Endothelial cell (in vitro differentiated cells): ENCODE data around the gene CCDC90B. TPM values are rescaled to one million over a fixed set of nuclear protein-coding genes. Genes with fewer than 3 reads are reported as not detected.
"Not testable (repeated sequence)": the region's sequence is repeated elsewhere in the genome, so short reads cannot be mapped to it uniquely, and the experiment has no call there.

Source experiments
- DNase-seq: peaks from one replicate; pipeline ENCODE4 v3.0.0; 2021; ENCODE audit warnings: low spot score
- H3K27ac Mint-ChIP-seq: one replicate; pipeline ENCODE4 v1.8.0; 2021; ENCODE audit warnings: mixed read lengths, inconsistent platforms; ENCODE audit not compliant: unreplicated experiment
- H3K27me3 Mint-ChIP-seq: one replicate; pipeline ENCODE4 v1.8.0; 2021; ENCODE audit warnings: mild to moderate bottlenecking, moderate library complexity, mixed read lengths, inconsistent platforms; ENCODE audit not compliant: unreplicated experiment
- H3K36me3 Mint-ChIP-seq: one replicate; pipeline ENCODE4 v1.8.0; 2021; ENCODE audit warnings: mild to moderate bottlenecking, low read depth, mixed read lengths, inconsistent platforms; ENCODE audit not compliant: unreplicated experiment
- H3K4me1 Mint-ChIP-seq: one replicate; pipeline ENCODE4 v1.8.0; 2021; ENCODE audit warnings: mild to moderate bottlenecking, mixed read lengths, inconsistent platforms; ENCODE audit not compliant: unreplicated experiment
- H3K4me3 Mint-ChIP-seq: one replicate; pipeline ENCODE4 v1.8.0; 2021; ENCODE audit warnings: mild to moderate bottlenecking, mixed read lengths, inconsistent platforms; ENCODE audit not compliant: unreplicated experiment
- H3K9me3 Mint-ChIP-seq: one replicate; pipeline ENCODE4 v1.8.0; 2021; ENCODE audit warnings: mixed read lengths, inconsistent platforms; ENCODE audit not compliant: unreplicated experiment
- CTCF ChIP-seq: fragments of 200-600 bp; sonication (generic); IDR thresholded peaks from one replicate; pipeline ENCODE4 v1.5.0; 2021; ENCODE audit warnings: antibody characterized with exemption; ENCODE audit not compliant: unreplicated experiment
- total RNA-seq: library from RNA; stranded (reverse); fragmentation: NEBNext Ultra II Directional; extraction: Animal tissue kit (Norgen Biotek cat#: 25700); gene quantifications from one replicate; pipeline ENCODE4 v1.2.1, GENCODE V29; 2021; ENCODE audit not compliant: unreplicated experiment

The CCDC90B gene
- total RNA-seq, 1 donor from 2014 or later, result 81.7 TPM

DNA sequence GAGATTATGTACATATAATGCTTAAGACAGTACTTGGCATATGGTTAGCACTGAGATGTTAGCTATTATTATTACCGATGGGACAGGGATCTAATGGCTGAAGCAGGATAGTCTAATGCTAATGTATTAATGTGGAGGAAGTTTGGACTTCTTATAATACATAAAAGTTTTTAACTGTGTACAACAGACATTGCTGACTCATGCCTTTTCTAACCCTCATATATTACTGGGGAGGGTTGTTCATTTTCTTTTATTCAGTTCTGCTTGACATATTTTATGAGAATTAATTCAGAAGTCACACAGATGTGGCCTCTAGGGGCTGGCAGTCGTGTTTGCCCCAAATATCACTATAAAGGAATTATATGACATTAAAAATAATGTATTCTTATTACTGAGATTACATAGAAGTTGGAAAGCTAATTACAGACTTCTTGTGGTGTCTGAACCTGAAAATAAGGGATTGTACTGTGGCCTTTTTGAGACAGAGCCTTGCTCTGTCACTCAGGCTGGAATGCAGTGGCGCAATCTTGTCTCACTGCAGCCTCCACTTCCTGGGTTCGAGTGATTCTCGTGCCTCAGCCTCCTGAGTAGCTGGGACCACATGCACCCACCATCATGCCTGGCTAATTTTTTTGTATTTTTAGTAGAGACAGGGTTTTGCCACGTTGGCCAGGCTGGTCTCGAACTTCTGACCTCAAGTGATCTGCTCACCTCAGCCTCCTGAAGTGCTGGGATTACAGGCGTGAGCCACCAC, 10.1 kb downstream of the CCDC90B start:
- no peaks in the 10 kb centered on the region for H3K9me3 Mint-ChIP-seq
- DNase-seq, result no peak
- no peak overlapping the region for H3K27ac Mint-ChIP-seq
- no peak overlapping the region for H3K4me3 Mint-ChIP-seq
- peaks cover 24% of the 10 kb centered on the region for H3K36me3 Mint-ChIP-seq
- H3K4me1 Mint-ChIP-seq, result no peaks in the 10 kb centered on the region
- no peak for TF ChIP-seq CTCF
- H3K27me3 Mint-ChIP-seq, result peaks cover 2% of the 10 kb centered on the region

GRCh38 chr11:83272627-83273026, 13.5 kb downstream of the CCDC90B start:
- H3K9me3 Mint-ChIP-seq, result no peaks in the 10 kb centered on the region
- no peak for DNase-seq
- H3K27ac Mint-ChIP-seq, result no peak overlapping the region
- peaks cover 48% of the 10 kb centered on the region for H3K36me3 Mint-ChIP-seq
- peaks cover 2% of the 10 kb centered on the region for H3K27me3 Mint-ChIP-seq
- H3K4me1 Mint-ChIP-seq, result peaks cover 3% of the 10 kb centered on the region
- no peak overlapping the region for H3K4me3 Mint-ChIP-seq
- no peak for TF ChIP-seq CTCF

DNA sequence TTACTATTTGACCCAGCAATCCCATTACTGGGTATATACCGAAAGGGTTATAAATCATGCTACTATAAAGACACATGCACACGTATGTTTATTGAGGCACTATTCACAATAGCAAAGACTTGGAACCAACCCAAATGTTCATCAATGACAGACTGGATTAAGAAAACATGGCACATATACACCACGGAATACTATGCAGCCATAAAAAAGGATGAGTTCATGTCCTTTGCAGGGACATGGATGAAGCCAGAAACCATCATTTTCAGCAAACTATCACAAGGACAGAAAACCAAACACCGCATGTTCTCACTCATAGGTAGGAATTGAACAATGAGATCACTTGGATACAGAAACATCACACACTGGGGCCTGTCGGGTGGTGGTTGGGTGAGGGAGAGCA, 14.4 kb downstream of the CCDC90B start:
- Mint-ChIP-seq H3K36me3 (peaks cover 56% of the 10 kb centered on the region), H3K4me3 (peak overlapping the region; percentile 79)
- not testable (repeated sequence) for H3K27me3 Mint-ChIP-seq, DNase-seq, H3K4me1 Mint-ChIP-seq, H3K9me3 Mint-ChIP-seq, H3K27ac Mint-ChIP-seq

GRCh38 chr11:83269080-83269479, 17.1 kb downstream of the CCDC90B start:
- H3K27me3 Mint-ChIP-seq, H3K4me3 Mint-ChIP-seq, H3K9me3 Mint-ChIP-seq, H3K4me1 Mint-ChIP-seq, DNase-seq, H3K27ac Mint-ChIP-seq: not testable (repeated sequence)
- peaks cover 64% of the 10 kb centered on the region for H3K36me3 Mint-ChIP-seq

- H3K4me1 Mint-ChIP-seq, result peaks cover 3% of the 10 kb centered on the region
- DNase-seq, result no peak
- no peaks in the 10 kb centered on the region for H3K27me3 Mint-ChIP-seq
- no peaks in the 10 kb centered on the region for H3K9me3 Mint-ChIP-seq
- H3K36me3 Mint-ChIP-seq, result peaks cover 44% of the 10 kb centered on the region
- TF ChIP-seq CTCF, result no peak
- no peak overlapping the region for H3K4me3 Mint-ChIP-seq
- H3K27ac Mint-ChIP-seq, result no peak overlapping the region
Measured at GRCh38 chr11:83265331-83265730, 20.8 kb downstream of the CCDC90B start.

GRCh38 chr11:83259559-83259958, 26.6 kb downstream of the CCDC90B start:
- TF ChIP-seq CTCF, result no peak

More at GRCh38 chr11:83259559-83259958, 26.6 kb downstream of the CCDC90B start:
- H3K36me3 Mint-ChIP-seq, result peaks cover 20% of the 10 kb centered on the region
- no peaks in the 10 kb centered on the region for H3K27me3 Mint-ChIP-seq
- no peaks in the 10 kb centered on the region for H3K9me3 Mint-ChIP-seq
- H3K4me1 Mint-ChIP-seq, result no peaks in the 10 kb centered on the region
- no peak for DNase-seq
- no peak overlapping the region for H3K4me3 Mint-ChIP-seq
- H3K27ac Mint-ChIP-seq, result no peak overlapping the region
